ENCODE data around the gene IQSEC2.

Gene IQSEC2

GRCh38 chrX:53268173-53268572 is 13.2 kb downstream of the IQSEC2 start:
- no peak for DNase-seq (ENCODE audit: low spot score)

DNA sequence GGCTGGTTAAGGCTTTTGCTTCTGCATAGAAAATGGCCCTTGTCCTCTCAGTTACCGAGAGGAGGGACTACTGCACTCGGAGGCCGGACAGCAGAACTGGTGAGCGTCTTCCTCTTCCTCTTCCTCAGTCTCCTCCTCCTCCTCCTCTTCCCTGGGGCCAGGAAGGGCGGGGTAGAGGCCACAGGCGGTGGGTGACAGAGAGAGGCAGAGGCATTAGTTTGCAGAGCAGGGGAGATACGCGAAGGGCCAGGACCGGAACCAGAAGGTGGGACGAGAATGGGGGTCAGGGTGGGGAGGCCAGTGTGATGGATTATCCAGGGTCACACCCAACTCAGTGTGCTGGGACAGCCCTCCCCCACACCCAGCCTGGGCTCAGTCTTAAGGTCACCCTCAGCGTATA is 14.5 kb downstream of the IQSEC2 start:
- DNase-seq (ENCODE audit: low spot score): no peak

DNA sequence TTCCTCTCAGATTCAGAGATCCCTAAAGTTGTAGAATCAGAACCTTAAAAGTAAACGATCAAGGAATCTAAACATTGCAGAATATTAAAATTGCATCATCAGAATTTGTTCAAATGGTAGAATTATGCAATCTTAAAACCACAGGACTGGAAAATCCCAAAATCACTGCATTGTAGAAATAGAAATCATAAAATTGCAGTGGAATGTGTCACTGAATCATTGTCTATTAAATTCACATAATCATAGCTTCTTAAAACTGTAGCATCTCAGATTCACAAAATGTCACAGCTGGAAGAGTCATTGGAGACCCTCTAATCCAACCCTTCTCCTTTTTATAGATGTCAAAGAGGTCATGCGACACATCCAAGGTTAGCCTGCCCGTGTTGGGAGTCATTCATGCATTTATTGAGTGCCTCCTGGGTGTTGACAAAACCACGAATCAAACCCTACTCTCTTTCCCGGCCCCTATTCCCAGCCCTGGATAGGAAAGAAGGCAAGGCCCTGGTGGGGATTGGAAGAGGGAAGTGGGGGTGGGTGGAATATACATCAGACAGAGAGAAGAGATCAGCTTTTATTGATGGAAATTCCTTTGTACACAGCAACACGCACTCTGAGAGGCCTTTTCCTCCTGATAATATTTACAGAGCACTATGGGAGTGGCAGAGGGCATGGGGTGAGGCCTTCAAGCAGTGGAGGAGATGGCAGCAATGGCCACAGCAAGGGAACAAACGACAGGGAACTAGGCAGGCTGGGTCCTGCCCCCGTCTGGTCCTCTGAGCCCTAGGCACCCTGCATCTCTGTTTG is 15.4 kb downstream of the IQSEC2 start:
- no peak for DNase-seq (ENCODE audit: low spot score)

DNA sequence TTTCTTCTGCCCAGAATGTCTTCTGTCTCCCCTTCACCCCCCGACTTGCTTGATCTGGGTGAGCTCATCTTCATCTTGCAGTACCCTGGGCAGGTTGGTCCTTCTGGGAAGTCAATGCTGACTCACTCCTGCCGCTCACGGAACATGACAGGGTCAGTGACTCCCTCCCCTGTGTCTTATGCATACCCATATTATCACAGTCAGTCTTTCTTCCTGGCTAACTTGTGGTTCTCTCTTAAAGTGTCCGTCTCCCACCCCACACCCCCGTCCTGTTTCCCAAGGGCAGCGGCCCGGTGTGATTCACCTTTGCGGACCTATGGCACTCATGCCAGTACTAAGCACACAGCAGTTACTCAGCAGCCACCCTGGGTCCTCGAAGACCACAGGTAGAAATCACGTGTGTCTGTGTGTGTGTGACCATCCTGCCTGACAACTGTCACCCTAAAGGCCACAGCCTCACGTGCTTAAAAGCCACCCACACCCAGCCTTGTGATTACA is 17.7 kb downstream of the IQSEC2 start:
- DNase-seq (ENCODE audit: low spot score): no peak

DNA sequence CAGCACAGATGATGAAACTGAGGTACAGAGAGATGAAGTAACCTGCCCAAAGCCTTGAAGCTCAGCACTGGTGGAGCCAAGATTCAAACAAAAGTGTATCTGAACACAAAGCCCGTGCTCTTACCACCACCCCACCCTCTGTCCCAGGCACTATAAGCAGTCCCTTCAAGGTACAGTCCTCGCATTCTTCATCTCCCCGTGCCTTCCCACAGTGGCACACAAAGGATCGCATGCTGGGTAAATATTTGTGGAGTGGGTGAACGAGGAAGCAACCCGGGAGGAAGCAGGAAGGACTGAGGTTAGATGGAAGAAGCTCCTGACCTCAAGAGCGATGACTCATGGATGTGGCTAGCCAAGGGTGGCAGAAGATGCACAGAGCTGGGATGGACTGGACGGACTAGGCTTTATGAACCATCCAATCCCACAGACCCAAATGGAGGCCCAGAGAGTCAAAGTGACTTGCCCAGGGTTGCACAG is 18.4 kb downstream of the IQSEC2 start:
- DNase-seq (ENCODE audit: low spot score): no peak

GRCh38 chrX:53262189-53262917 is 19.0 kb downstream of the IQSEC2 start:
- DNase-seq (ENCODE audit: low spot score): no peak

DNA sequence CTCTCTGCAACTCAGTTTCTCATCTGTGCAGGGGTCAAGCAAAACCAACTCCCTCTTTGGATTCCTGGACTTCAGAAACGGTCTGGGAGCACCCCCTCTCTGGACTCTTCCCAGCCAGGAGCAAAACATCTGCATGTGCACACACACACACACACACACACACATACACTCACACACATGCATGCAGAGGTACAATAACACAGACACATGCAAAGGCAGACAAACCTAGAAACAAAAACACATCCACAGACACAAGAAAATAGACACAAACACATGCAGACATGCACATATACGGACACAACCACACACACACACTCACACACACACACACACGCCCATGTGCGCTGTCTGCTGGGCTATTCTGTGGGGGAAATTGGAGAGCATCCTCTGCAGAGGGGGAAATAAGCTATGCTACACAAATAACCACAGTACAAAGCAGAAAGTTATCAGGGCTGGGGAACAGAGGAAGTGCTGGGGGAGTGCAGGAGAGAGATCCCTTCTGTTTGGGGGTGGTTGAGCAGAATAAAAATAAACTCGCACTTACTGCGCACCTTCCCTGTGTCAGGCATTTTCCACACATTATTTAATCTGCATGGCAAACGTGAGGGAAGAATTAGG is 19.9 kb downstream of the IQSEC2 start:
- no peak for DNase-seq (ENCODE audit: low spot score)

- DNase-seq (ENCODE audit: low spot score): no peak
These were observed 20.5 kb downstream of the IQSEC2 start for GRCh38 chrX:53260836-53261235.

DNA sequence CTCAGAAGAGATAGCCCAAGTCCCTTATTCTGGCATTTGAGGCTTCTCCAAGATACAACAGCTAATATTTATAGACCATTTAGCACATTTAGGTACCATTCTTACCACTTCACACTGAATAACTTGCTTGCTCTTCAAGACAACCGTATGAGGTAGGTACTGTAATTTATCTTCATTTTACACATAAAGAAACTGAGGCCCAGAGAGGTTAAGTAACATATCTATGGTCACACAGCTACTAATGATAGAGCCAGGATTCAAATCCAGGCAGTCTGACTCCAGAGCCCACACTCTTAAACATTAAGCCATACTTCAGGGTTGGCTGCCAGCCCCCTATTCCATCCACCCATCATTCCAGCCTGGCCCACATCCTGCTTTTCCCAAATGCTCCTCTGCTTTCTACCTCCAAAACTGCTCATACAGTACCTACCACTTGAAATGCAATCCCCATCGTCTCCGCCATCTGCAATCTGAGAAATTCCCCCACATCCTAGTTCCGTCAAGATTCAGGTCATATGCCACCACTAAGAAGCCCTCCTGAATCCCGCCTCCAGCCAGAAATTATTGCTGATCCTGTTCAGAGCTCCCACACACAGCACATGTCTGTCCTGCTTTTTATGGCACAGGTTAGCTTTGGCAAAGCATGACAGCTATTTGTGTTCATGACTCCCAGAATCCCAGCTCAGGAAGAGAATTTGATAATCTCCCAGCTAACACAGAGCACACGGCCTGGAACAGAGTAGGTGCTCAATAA is 23.5 kb downstream of the IQSEC2 start:
- no peak for DNase-seq (ENCODE audit: low spot score)

GRCh38 chrX:53257166-53257565 is 24.2 kb downstream of the IQSEC2 start:
- DNase-seq (ENCODE audit: low spot score): no peak

DNA sequence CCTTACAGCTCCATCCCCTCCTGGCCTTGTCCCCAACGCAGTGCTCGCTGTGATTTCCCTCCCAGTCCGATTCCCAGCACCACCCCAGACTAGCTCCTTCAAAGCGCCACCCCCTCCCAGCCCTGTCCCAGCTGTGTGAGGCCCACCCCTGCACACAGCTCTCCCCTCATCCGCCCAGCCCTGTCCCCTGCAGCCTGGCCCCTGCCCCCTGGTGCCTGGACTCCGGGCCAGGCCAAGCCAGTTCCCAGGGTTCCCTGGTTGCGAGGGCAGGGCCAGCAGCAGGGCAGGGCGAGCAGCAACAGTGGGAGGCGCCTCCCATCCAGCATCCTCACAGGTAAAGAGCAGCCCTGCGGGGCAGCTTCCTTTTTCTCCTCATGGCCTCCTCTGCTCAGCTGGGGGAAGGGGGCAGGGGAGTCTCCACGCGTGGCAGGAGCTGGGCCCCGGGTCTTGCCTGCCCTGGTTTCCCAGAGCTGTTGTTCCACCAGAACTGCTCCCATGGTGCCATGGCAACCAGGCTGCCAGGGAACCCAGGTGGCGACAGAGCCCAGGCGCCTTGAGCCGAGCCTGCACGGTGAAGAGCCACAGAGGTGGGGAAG is 24.8 kb downstream of the IQSEC2 start:
- DNase-seq (ENCODE audit: low spot score): peak; percentile 13

GRCh38 chrX:53255738-53256191 is 25.6 kb downstream of the IQSEC2 start:
- no peak for DNase-seq (ENCODE audit: low spot score)

GRCh38 chrX:53254570-53255461 is 26.6 kb downstream of the IQSEC2 start:
- DNase-seq (ENCODE audit: low spot score): no peak

GRCh38 chrX:53253293-53254020 is 27.9 kb downstream of the IQSEC2 start:
- DNase-seq (ENCODE audit: low spot score): no peak

- DNase-seq (ENCODE audit: low spot score): no peak
These were observed 30.1 kb downstream of the IQSEC2 start for GRCh38 chrX:53251307-53251706.

GRCh38 chrX:53250556-53250955 is 30.8 kb downstream of the IQSEC2 start:
- DNase-seq (ENCODE audit: low spot score): no peak

GRCh38 chrX:53249408-53250042 is 31.9 kb downstream of the IQSEC2 start:
- DNase-seq (ENCODE audit: low spot score): no peak

GRCh38 chrX:53247928-53248327 is 33.5 kb downstream of the IQSEC2 start:
- DNase-seq (ENCODE audit: low spot score): no peak

- no peak for DNase-seq (ENCODE audit: low spot score)
These were observed 35.2 kb downstream of the IQSEC2 start for GRCh38 chrX:53246231-53246630.

Data from SK-N-DZ (cell line).